HL-60 (cell line): ENCODE data around the gene KCNG2.

Source experiments
- POLR2AphosphoS5 ChIP-seq: IDR thresholded peaks from 2 replicates; pipeline ENCODE4 v1.6.1; 2012; ENCODE audit warnings: low read depth
- TF ChIP-seq, protein P1 (sequence below): IDR thresholded peaks from 2 replicates; pipeline ENCODE4 v1.6.1; 2012; ENCODE audit warnings: low read depth; ENCODE audit not compliant: insufficient replicate concordance
- TF ChIP-seq, protein P2 (sequence below): IDR thresholded peaks from one replicate; pipeline ENCODE4 v1.5.1; 2011; ENCODE audit warnings: low read length, control low read depth, inconsistent platforms; ENCODE audit not compliant: insufficient read depth

DNA sequence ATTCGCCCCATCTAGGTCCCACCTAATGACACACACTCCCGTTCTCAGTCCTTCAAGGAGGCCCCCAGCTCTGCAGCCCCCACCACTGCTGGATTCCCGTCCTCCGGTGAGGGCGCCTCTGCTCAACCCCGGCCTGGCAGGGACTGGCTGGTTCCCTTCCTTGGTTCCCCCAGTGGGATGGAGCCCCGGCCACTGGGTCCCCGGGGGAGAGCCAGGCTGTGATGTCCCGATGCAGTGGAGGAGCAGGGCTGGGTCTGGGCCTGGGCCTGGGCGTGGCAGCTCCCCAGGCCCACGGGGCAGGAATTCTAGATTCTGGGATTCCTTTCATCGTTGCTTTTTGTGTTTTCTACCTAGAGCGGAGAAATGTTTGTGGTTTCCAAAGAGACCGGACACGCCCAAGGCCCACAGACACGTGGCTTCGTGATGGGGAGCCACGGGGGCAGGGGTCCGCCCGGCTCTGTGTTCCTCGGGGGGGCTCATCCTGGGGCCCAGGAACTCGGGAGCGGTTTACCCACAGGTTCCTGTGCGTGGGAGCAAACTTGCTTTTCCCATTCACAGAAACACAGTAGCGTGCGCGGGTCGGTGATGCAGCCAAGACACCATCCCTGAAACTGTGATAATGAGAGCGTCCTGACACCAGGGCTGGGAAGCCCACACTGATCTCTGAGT, 86.7 kb downstream of the KCNG2 start:
- TF ChIP-seq, protein P1, sequence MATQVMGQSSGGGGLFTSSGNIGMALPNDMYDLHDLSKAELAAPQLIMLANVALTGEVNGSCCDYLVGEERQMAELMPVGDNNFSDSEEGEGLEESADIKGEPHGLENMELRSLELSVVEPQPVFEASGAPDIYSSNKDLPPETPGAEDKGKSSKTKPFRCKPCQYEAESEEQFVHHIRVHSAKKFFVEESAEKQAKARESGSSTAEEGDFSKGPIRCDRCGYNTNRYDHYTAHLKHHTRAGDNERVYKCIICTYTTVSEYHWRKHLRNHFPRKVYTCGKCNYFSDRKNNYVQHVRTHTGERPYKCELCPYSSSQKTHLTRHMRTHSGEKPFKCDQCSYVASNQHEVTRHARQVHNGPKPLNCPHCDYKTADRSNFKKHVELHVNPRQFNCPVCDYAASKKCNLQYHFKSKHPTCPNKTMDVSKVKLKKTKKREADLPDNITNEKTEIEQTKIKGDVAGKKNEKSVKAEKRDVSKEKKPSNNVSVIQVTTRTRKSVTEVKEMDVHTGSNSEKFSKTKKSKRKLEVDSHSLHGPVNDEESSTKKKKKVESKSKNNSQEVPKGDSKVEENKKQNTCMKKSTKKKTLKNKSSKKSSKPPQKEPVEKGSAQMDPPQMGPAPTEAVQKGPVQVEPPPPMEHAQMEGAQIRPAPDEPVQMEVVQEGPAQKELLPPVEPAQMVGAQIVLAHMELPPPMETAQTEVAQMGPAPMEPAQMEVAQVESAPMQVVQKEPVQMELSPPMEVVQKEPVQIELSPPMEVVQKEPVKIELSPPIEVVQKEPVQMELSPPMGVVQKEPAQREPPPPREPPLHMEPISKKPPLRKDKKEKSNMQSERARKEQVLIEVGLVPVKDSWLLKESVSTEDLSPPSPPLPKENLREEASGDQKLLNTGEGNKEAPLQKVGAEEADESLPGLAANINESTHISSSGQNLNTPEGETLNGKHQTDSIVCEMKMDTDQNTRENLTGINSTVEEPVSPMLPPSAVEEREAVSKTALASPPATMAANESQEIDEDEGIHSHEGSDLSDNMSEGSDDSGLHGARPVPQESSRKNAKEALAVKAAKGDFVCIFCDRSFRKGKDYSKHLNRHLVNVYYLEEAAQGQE: no peak
- TF ChIP-seq, protein P2, sequence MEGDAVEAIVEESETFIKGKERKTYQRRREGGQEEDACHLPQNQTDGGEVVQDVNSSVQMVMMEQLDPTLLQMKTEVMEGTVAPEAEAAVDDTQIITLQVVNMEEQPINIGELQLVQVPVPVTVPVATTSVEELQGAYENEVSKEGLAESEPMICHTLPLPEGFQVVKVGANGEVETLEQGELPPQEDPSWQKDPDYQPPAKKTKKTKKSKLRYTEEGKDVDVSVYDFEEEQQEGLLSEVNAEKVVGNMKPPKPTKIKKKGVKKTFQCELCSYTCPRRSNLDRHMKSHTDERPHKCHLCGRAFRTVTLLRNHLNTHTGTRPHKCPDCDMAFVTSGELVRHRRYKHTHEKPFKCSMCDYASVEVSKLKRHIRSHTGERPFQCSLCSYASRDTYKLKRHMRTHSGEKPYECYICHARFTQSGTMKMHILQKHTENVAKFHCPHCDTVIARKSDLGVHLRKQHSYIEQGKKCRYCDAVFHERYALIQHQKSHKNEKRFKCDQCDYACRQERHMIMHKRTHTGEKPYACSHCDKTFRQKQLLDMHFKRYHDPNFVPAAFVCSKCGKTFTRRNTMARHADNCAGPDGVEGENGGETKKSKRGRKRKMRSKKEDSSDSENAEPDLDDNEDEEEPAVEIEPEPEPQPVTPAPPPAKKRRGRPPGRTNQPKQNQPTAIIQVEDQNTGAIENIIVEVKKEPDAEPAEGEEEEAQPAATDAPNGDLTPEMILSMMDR: no peak
- no peak for TF ChIP-seq POLR2AphosphoS5
